ENCODE results near the gene LVRN. TPM values are rescaled to one million over a fixed set of nuclear protein-coding genes. Genes with fewer than 3 reads are reported as not detected.
"Not testable (repeated sequence)": the region's sequence is repeated elsewhere in the genome, so short reads cannot be mapped to it uniquely, and the experiment has no call there.

The LVRN gene
- 1 to 10 TPM in 3 of 4 donors, under 1 TPM in 1; 0.67 to 4.7 (median 2.2) TPM for total RNA-seq

GRCh38 chr5:115962239-115962564, at the start of gene LVRN:
Gene LVRN (plus strand): TSS chr5:115962475. CDS start chr5:115962618, 143 bp downstream.
- Histone ChIP-seq H3K27ac (no peak within 1 kb of the TSS), H3K4me1 (peaks cover 9 to 19% of the 10 kb centered on the region in 2 donors), H3K27me3 (peaks cover 17% of the 10 kb centered on the region), H3K4me3 (replicated peaks in 1 of 3) (peak within 1 kb of the TSS in 2 of 3 donors; percentile 1 to 16), H3K9me3 (no peaks in the 10 kb centered on the region), H3K36me3 (no peaks in the 10 kb centered on the region)
- TF ChIP-seq POLR2A (IDR thresholded peaks at IDR 0.05) = no peak
- TF ChIP-seq CTCF (IDR thresholded peaks at IDR 0.05) = no peak
- no peak for DNase-seq
- 5 to 15% methylated on average over 4 to 15 of the region's 18 CpGs for WGBS, 2 donors
- intact Hi-C loops (cut with DNase I) = no loop called here

- H3K9me3 ChIP-seq; H3K4me1 ChIP-seq; DNase-seq; H3K4me3 ChIP-seq (replicated peaks in 1 of 3); H3K27me3 ChIP-seq; H3K36me3 ChIP-seq; intact Hi-C loops (cut with DNase I); H3K27ac ChIP-seq: not testable (repeated sequence)
- 91 to 94% methylated on average over 5 of the region's 5 CpGs for WGBS, 2 donors
These were observed 48.5 kb upstream of the LVRN start for GRCh38 chr5:115913623-115914400.

- WGBS, 2 donors = 80 to 82% methylated on average over 3 of the region's 3 CpGs
- no peaks in the 10 kb centered on the region for H3K36me3 ChIP-seq
- DNase-seq = no peak
- H3K4me1 ChIP-seq = no peaks in the 10 kb centered on the region
- no peaks in the 10 kb centered on the region for H3K27me3 ChIP-seq
- no peaks in the 10 kb centered on the region for H3K9me3 ChIP-seq
- no peak for TF ChIP-seq CTCF (IDR thresholded peaks at IDR 0.05)
- no peak for TF ChIP-seq POLR2A (IDR thresholded peaks at IDR 0.05)
- no peak overlapping the region for H3K4me3 ChIP-seq (replicated peaks in 1 of 3)
- no peak overlapping the region for H3K27ac ChIP-seq
- intact Hi-C loops (cut with DNase I) = no loop called here
These were observed 42.0 kb upstream of the LVRN start for GRCh38 chr5:115920171-115920725.

GRCh38 chr5:115928578-115929407, 33.5 kb upstream of the LVRN start:
- H3K36me3 ChIP-seq; H3K4me1 ChIP-seq; H3K4me3 ChIP-seq (replicated peaks in 1 of 3); H3K9me3 ChIP-seq; H3K27me3 ChIP-seq; H3K27ac ChIP-seq; DNase-seq; intact Hi-C loops (cut with DNase I): not testable (repeated sequence)
- 94 to 97% methylated on average over 12 of the region's 12 CpGs for WGBS, 2 donors

- H3K27ac ChIP-seq; intact Hi-C loops (cut with DNase I); H3K4me3 ChIP-seq (replicated peaks in 1 of 3); DNase-seq; H3K27me3 ChIP-seq; H3K4me1 ChIP-seq; H3K36me3 ChIP-seq; H3K9me3 ChIP-seq: not testable (repeated sequence)
- 91 to 93% methylated on average over 17 of the region's 17 CpGs for WGBS, 2 donors
These were observed 32.1 kb upstream of the LVRN start for GRCh38 chr5:115930171-115930570.

- no peak for DNase-seq
- intact Hi-C loops (cut with DNase I) = no loop called here
- TF ChIP-seq CTCF (IDR thresholded peaks at IDR 0.05) (no peak), POLR2A (IDR thresholded peaks at IDR 0.05) (no peak)
- Histone ChIP-seq H3K4me1 (no peaks in the 10 kb centered on the region), H3K27ac (no peak overlapping the region), H3K27me3 (no peaks in the 10 kb centered on the region), H3K4me3 (replicated peaks in 1 of 3) (no peak overlapping the region), H3K9me3 (no peaks in the 10 kb centered on the region), H3K36me3 (no peaks in the 10 kb centered on the region)
- WGBS, 2 donors = 95 to 96% methylated on average over 4 of the region's 4 CpGs
These were observed 31.5 kb upstream of the LVRN start for GRCh38 chr5:115930630-115931337.
